Progenitor cell of endocrine pancreas (in vitro differentiated cells): Measurements from ENCODE around the gene CELF4. TPM values are rescaled to one million over a fixed set of nuclear protein-coding genes. Genes with fewer than 3 reads are reported as not detected.
A peak's percentile ranks its signal among the peaks of the same experiment; 100 is the strongest.

Experiments
- DNase-seq: peaks from one replicate; pipeline ENCODE4 v3.0.0; 2021; ENCODE audit warnings: low spot score; ENCODE audit not compliant: unreplicated experiment
- H3K27ac Mint-ChIP-seq: 2 replicates; pipeline ENCODE4 v1.8.0; 2021; ENCODE audit warnings: mild to moderate bottlenecking, moderate library complexity, mixed read lengths
- H3K27me3 Mint-ChIP-seq: 2 replicates; pipeline ENCODE4 v1.8.0; 2021; ENCODE audit warnings: mixed read lengths
- H3K36me3 Mint-ChIP-seq: 2 replicates; pipeline ENCODE4 v1.8.0; 2022; ENCODE audit warnings: mixed read lengths; ENCODE audit not compliant: insufficient read depth
- H3K4me1 Mint-ChIP-seq: 2 replicates; pipeline ENCODE4 v1.8.0; 2021; ENCODE audit warnings: low read depth, mixed read lengths
- H3K4me3 Mint-ChIP-seq: 2 replicates; pipeline ENCODE4 v1.8.0; 2021; ENCODE audit warnings: low read depth, mild to moderate bottlenecking, moderate library complexity, mixed read lengths
- H3K9me3 Mint-ChIP-seq: 2 replicates; pipeline ENCODE4 v1.8.0; 2021; ENCODE audit warnings: low read depth, mixed read lengths
- CTCF ChIP-seq: fragments of 200-600 bp; sonication (generic); IDR thresholded peaks from one replicate; pipeline ENCODE4 v1.5.0; 2021; ENCODE audit warnings: antibody characterized with exemption, mild to moderate bottlenecking; ENCODE audit not compliant: unreplicated experiment
- total RNA-seq: library from RNA; stranded (reverse); gene quantifications from 2 replicates; pipeline ENCODE4 v1.2.1, GENCODE V29; 2021

Gene CELF4
- total RNA-seq, 1 donor from 2014 or later: 4.6 TPM

- Mint-ChIP-seq H3K27me3 (peaks cover 67% of the 10 kb centered on the region), H3K9me3 (no peaks in the 10 kb centered on the region), H3K4me1 (peaks cover 15% of the 10 kb centered on the region), H3K27ac (no peak overlapping the region), H3K36me3 (no peaks in the 10 kb centered on the region), H3K4me3 (no peak overlapping the region)
- DNase-seq: no peak
- no peak for TF ChIP-seq CTCF
Observed at GRCh38 chr18:37527395-37527794, 38.2 kb downstream of the CELF4 start.

- Mint-ChIP-seq H3K4me3 (peak overlapping the region; percentile 58), H3K4me1 (peaks cover 10% of the 10 kb centered on the region), H3K36me3 (no peaks in the 10 kb centered on the region), H3K27ac (no peak overlapping the region), H3K9me3 (no peaks in the 10 kb centered on the region), H3K27me3 (peaks cover 62% of the 10 kb centered on the region)
- DNase-seq: no peak
- TF ChIP-seq CTCF: no peak
Observed at GRCh38 chr18:37525262-37525585, 40.4 kb downstream of the CELF4 start.

- Mint-ChIP-seq H3K27me3 (peaks cover 62% of the 10 kb centered on the region), H3K27ac (no peak overlapping the region)
- peak; percentile 22 for DNase-seq
Observed at GRCh38 chr18:37524498-37525261, 40.9 kb downstream of the CELF4 start.

GRCh38 chr18:37524139-37524497 lies 41.5 kb downstream of the CELF4 start:
- Mint-ChIP-seq H3K36me3 (no peaks in the 10 kb centered on the region), H3K9me3 (no peaks in the 10 kb centered on the region), H3K4me1 (peaks cover 17% of the 10 kb centered on the region), H3K4me3 (peak overlapping the region; percentile 62), H3K27ac (no peak overlapping the region), H3K27me3 (peaks cover 60% of the 10 kb centered on the region)
- no peak for DNase-seq
- TF ChIP-seq CTCF: no peak

More at GRCh38 chr18:37524498-37525261, 40.9 kb downstream of the CELF4 start:
- TF ChIP-seq CTCF: peak; percentile 17
- Mint-ChIP-seq H3K4me3 (peak overlapping the region; percentile 62), H3K4me1 (peaks cover 11% of the 10 kb centered on the region), H3K9me3 (no peaks in the 10 kb centered on the region), H3K36me3 (no peaks in the 10 kb centered on the region)

- Mint-ChIP-seq H3K36me3 (no peaks in the 10 kb centered on the region), H3K4me3 (no peak overlapping the region), H3K4me1 (peaks cover 18% of the 10 kb centered on the region), H3K9me3 (no peaks in the 10 kb centered on the region), H3K27ac (no peak overlapping the region), H3K27me3 (peaks cover 47% of the 10 kb centered on the region)
- DNase-seq: no peak
- no peak for TF ChIP-seq CTCF
Observed at GRCh38 chr18:37521510-37522465, 43.8 kb downstream of the CELF4 start.
